ENCODE data around the gene PMAIP1. TPM values are rescaled to one million over a fixed set of nuclear protein-coding genes. Genes with fewer than 3 reads are reported as not detected.

Gene PMAIP1
- total and polyA plus RNA-seq, 7 experiments from 2014 or later, result 1.5 to 95.1 (median 6.6) TPM

DNA sequence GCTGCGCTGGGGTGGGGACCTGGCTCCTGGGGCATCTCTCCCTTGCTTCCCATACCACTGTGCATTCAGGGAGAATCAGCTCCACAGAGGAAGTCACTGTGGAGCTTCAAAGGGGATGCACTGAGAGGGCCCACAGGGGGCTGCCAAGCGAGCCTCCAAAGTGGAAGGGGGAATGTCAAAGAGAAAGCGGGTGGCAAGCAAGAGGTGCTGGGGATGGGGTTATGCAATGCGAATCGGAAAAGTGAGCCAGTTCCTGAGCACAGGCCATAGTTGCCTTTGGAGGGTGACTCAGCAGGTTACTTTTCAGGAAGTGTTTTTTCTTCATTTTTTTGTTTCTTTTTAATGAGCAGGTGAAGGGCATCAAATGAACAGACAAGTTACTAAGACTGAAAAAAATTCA lies 17.6 kb downstream of the PMAIP1 start:
- Mint-ChIP-seq H3K4me3 (peak overlapping the region in 1 of 10 donors; percentile 39), H3K27me3 (peaks cover 0 to 5% (median 4%) of the 10 kb centered on the region in 5 donors), H3K36me3 (peaks cover 0 to 5% (median 0%) of the 10 kb centered on the region in 5 donors), H3K9me3 (peaks cover 0 to 4% (median 0%) of the 10 kb centered on the region in 11 donors), H3K27ac (peak overlapping the region in 1 of 9 donors; percentile 44), H3K4me1 (peaks cover 4 to 33% (median 16%) of the 10 kb centered on the region in 7 donors)
- ChIA-PET CTCF (no interaction called here), POLR2A (no interaction called here)
- no peaks in the 10 kb centered on the region for H3K36me3 ChIP-seq (ENCODE audit: control insufficient read depth in 2 of 3, insufficient read depth in 3 of 3, low read length in 3 of 3)
- intact Hi-C loops (cut with micrococcal nuclease), result no loop called here
- no peaks in the 10 kb centered on the region for H3K4me1 ChIP-seq (ENCODE audit: control insufficient read depth in 2 of 2, insufficient read depth in 2 of 2, low read length in 2 of 2)
- DNase-seq, result no peak
- no peak overlapping the region for H3K4me3 ChIP-seq (ENCODE audit: low read length)
- H3K9me3 ChIP-seq (ENCODE audit: control insufficient read depth in 2 of 3, low read length in 3 of 3), result no peaks in the 10 kb centered on the region
- peak; percentile 44 for ATAC-seq
- no peaks in the 10 kb centered on the region for H3K27me3 ChIP-seq (ENCODE audit: control insufficient read depth in 2 of 2, insufficient read depth in 2 of 2, low read length in 2 of 2)
- H3K27ac ChIP-seq (ENCODE audit: low read depth, low read length), result no peak overlapping the region

- H3K27me3 Mint-ChIP-seq, result peaks cover 0 to 5% (median 4%) of the 10 kb centered on the region in 5 donors
- no peaks in the 10 kb centered on the region for H3K4me1 ChIP-seq (ENCODE audit: control insufficient read depth in 2 of 2, insufficient read depth in 2 of 2, low read length in 2 of 2)
- H3K4me3 Mint-ChIP-seq, result peak overlapping the region in 2 of 10 donors; percentile 26 to 29
- ATAC-seq (peak; percentile 78), DNase-seq (peak in 1 of 9 donors; percentile 7)
- POLR2A ChIA-PET, result no interaction called here
- H3K36me3 ChIP-seq (ENCODE audit: control insufficient read depth in 2 of 3, insufficient read depth in 3 of 3, low read length in 3 of 3), result no peaks in the 10 kb centered on the region
- H3K9me3 ChIP-seq (ENCODE audit: control insufficient read depth in 2 of 3, low read length in 3 of 3), result no peaks in the 10 kb centered on the region
- CTCF ChIA-PET, result no interaction called here
- intact Hi-C loops (cut with micrococcal nuclease), result no loop called here
- peaks cover 4 to 35% (median 16%) of the 10 kb centered on the region in 7 donors for H3K4me1 Mint-ChIP-seq
- H3K27ac ChIP-seq (ENCODE audit: low read depth, low read length), result no peak overlapping the region
- H3K27me3 ChIP-seq (ENCODE audit: control insufficient read depth in 2 of 2, insufficient read depth in 2 of 2, low read length in 2 of 2), result no peaks in the 10 kb centered on the region
- peaks cover 0 to 4% (median 0%) of the 10 kb centered on the region in 5 donors for H3K36me3 Mint-ChIP-seq
- peak overlapping the region in 1 of 9 donors; percentile 39 for H3K27ac Mint-ChIP-seq
- peaks cover 0 to 3% (median 0%) of the 10 kb centered on the region in 11 donors for H3K9me3 Mint-ChIP-seq
- H3K4me3 ChIP-seq (ENCODE audit: low read length), result no peak overlapping the region
Measured at GRCh38 chr18:59918320-59918755, 18.5 kb downstream of the PMAIP1 start.

- H3K4me3 Mint-ChIP-seq, result no peak overlapping the region
- H3K27ac Mint-ChIP-seq, result no peak overlapping the region
- no peaks in the 10 kb centered on the region for H3K9me3 ChIP-seq (ENCODE audit: control insufficient read depth in 2 of 3, low read length in 3 of 3)
- H3K4me1 Mint-ChIP-seq, result peaks cover 4 to 39% (median 16%) of the 10 kb centered on the region in 7 donors
- H3K27me3 ChIP-seq (ENCODE audit: control insufficient read depth in 2 of 2, insufficient read depth in 2 of 2, low read length in 2 of 2), result no peaks in the 10 kb centered on the region
- intact Hi-C loops (cut with micrococcal nuclease), result no loop called here
- POLR2A ChIA-PET, result interaction anchor here (0.6 kb wide), 1 partner anchor 13 kb away, joined by 3 read pairs; no protein-coding TSS in a partner anchor
- no peaks in the 10 kb centered on the region for H3K36me3 ChIP-seq (ENCODE audit: control insufficient read depth in 2 of 3, insufficient read depth in 3 of 3, low read length in 3 of 3)
- ATAC-seq (no peak), DNase-seq (no peak)
- H3K4me3 ChIP-seq (ENCODE audit: low read length), result no peak overlapping the region
- no peaks in the 10 kb centered on the region for H3K4me1 ChIP-seq (ENCODE audit: control insufficient read depth in 2 of 2, insufficient read depth in 2 of 2, low read length in 2 of 2)
- CTCF ChIA-PET, result no interaction called here
- H3K27me3 Mint-ChIP-seq, result peaks cover 0 to 5% (median 4%) of the 10 kb centered on the region in 5 donors
- H3K36me3 Mint-ChIP-seq, result peaks cover 0 to 4% (median 0%) of the 10 kb centered on the region in 5 donors
- peaks cover 0 to 3% (median 0%) of the 10 kb centered on the region in 11 donors for H3K9me3 Mint-ChIP-seq
- H3K27ac ChIP-seq (ENCODE audit: low read depth, low read length), result no peak overlapping the region
Measured at GRCh38 chr18:59918997-59919396, 19.2 kb downstream of the PMAIP1 start.

DNA sequence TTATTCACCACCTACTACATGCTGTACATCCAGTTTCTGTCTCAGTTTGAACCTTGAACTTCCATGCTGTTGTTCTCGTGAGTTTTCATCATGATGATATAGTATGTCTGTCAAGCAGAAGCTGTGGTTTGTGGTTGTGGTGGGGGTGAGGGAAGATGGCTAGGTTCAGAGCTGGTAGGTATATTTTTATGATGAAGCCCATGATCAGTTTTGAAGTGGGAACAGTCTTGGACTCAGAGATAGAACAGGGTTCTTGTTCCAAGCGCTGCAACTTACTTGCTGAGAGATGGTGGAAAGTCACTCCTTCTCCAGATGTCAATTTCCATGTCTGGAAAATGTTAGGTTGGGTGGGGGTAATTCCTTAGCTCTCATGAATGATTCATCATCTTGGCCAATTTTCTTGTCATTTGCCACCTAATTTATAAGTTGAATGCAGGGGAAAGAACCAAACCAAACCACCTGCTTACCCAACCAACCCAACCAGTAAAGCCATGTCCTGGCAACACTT lies 21.6 kb downstream of the PMAIP1 start:
- Histone ChIP-seq H3K4me1 (ENCODE audit: control insufficient read depth in 2 of 2, insufficient read depth in 2 of 2, low read length in 2 of 2) (no peaks in the 10 kb centered on the region), H3K4me3 (ENCODE audit: low read length) (no peak overlapping the region), H3K9me3 (ENCODE audit: control insufficient read depth in 2 of 3, low read length in 3 of 3) (no peaks in the 10 kb centered on the region), H3K27me3 (ENCODE audit: control insufficient read depth in 2 of 2, insufficient read depth in 2 of 2, low read length in 2 of 2) (no peaks in the 10 kb centered on the region), H3K27ac (ENCODE audit: low read depth, low read length) (no peak overlapping the region), H3K36me3 (ENCODE audit: control insufficient read depth in 2 of 3, insufficient read depth in 3 of 3, low read length in 3 of 3) (no peaks in the 10 kb centered on the region)
- peak overlapping the region in 2 of 9 donors; percentile 10 to 84 for H3K27ac Mint-ChIP-seq
- peak overlapping the region in 1 of 10 donors; percentile 67 for H3K4me3 Mint-ChIP-seq
- H3K27me3 Mint-ChIP-seq, result peaks cover 0 to 8% (median 5%) of the 10 kb centered on the region in 5 donors
- H3K9me3 Mint-ChIP-seq, result peaks cover 0 to 3% (median 0%) of the 10 kb centered on the region in 11 donors
- ChIA-PET POLR2A (no interaction called here), CTCF (no interaction called here)
- DNase-seq (peak in 1 of 9 donors; percentile 49), ATAC-seq (peak; percentile 67)
- peaks cover 0 to 2% (median 0%) of the 10 kb centered on the region in 5 donors for H3K36me3 Mint-ChIP-seq
- intact Hi-C loops (cut with micrococcal nuclease), result loop anchor here in 1 of 2 donors (1.0 kb wide), 1 partner anchor 14 kb away; no protein-coding TSS in a partner anchor
- H3K4me1 Mint-ChIP-seq, result peaks cover 4 to 46% (median 16%) of the 10 kb centered on the region in 7 donors

- H3K4me1 Mint-ChIP-seq, result peaks cover 0 to 51% (median 8%) of the 10 kb centered on the region in 7 donors
- peaks cover 0 to 4% (median 0%) of the 10 kb centered on the region in 5 donors for H3K27me3 Mint-ChIP-seq
- Histone ChIP-seq H3K36me3 (ENCODE audit: control insufficient read depth in 2 of 3, insufficient read depth in 3 of 3, low read length in 3 of 3) (no peaks in the 10 kb centered on the region), H3K4me1 (ENCODE audit: control insufficient read depth in 2 of 2, insufficient read depth in 2 of 2, low read length in 2 of 2) (no peaks in the 10 kb centered on the region), H3K4me3 (ENCODE audit: low read length) (no peak overlapping the region), H3K27ac (ENCODE audit: low read depth, low read length) (no peak overlapping the region), H3K9me3 (ENCODE audit: control insufficient read depth in 2 of 3, low read length in 3 of 3) (no peaks in the 10 kb centered on the region), H3K27me3 (ENCODE audit: control insufficient read depth in 2 of 2, insufficient read depth in 2 of 2, low read length in 2 of 2) (no peaks in the 10 kb centered on the region)
- H3K27ac Mint-ChIP-seq, result no peak overlapping the region
- no peak overlapping the region for H3K4me3 Mint-ChIP-seq
- peaks cover 0 to 4% (median 0%) of the 10 kb centered on the region in 5 donors for H3K36me3 Mint-ChIP-seq
- intact Hi-C loops (cut with micrococcal nuclease), result no loop called here
- peaks cover 0 to 2% (median 0%) of the 10 kb centered on the region in 11 donors for H3K9me3 Mint-ChIP-seq
- ChIA-PET POLR2A (no interaction called here), CTCF (no interaction called here)
- DNase-seq (no peak), ATAC-seq (no peak)
Measured at GRCh38 chr18:59923539-59924196, 23.9 kb downstream of the PMAIP1 start.

- no peaks in the 10 kb centered on the region for H3K4me1 ChIP-seq (ENCODE audit: control insufficient read depth in 2 of 2, insufficient read depth in 2 of 2, low read length in 2 of 2)
- intact Hi-C loops (cut with micrococcal nuclease), result no loop called here
- no peak overlapping the region for H3K27ac Mint-ChIP-seq
- ChIA-PET POLR2A (no interaction called here), CTCF (no interaction called here)
- no peak overlapping the region for H3K4me3 Mint-ChIP-seq
- no peak for ATAC-seq
- no peak for DNase-seq
- H3K27me3 ChIP-seq (ENCODE audit: control insufficient read depth in 2 of 2, insufficient read depth in 2 of 2, low read length in 2 of 2), result no peaks in the 10 kb centered on the region
- no peak overlapping the region for H3K27ac ChIP-seq (ENCODE audit: low read depth, low read length)
- H3K4me3 ChIP-seq (ENCODE audit: low read length), result no peak overlapping the region
- peaks cover 0 to 46% (median 8%) of the 10 kb centered on the region in 7 donors for H3K4me1 Mint-ChIP-seq
- peaks cover 0 to 4% (median 0%) of the 10 kb centered on the region in 5 donors for H3K27me3 Mint-ChIP-seq
- peaks cover 0 to 4% (median 0%) of the 10 kb centered on the region in 5 donors for H3K36me3 Mint-ChIP-seq
- no peaks in the 10 kb centered on the region for H3K9me3 ChIP-seq (ENCODE audit: control insufficient read depth in 2 of 3, low read length in 3 of 3)
- no peaks in the 10 kb centered on the region for H3K36me3 ChIP-seq (ENCODE audit: control insufficient read depth in 2 of 3, insufficient read depth in 3 of 3, low read length in 3 of 3)
- H3K9me3 Mint-ChIP-seq, result peaks cover 0 to 2% (median 0%) of the 10 kb centered on the region in 11 donors
Measured at GRCh38 chr18:59926131-59926530, 26.3 kb downstream of the PMAIP1 start.

Measured in naive thymus-derived CD4-positive, alpha-beta T cell (primary cell).